ENCODE data around the gene C6orf89.

GRCh38 chr6:36862164-36862847 lies 23.4 kb upstream of the C6orf89 start:
- no peak for TF ChIP-seq POLR2A (IDR thresholded peaks at IDR 0.05)
- TF ChIP-seq EP300 (IDR thresholded peaks at IDR 0.05), result no peak
- no peak for TF ChIP-seq CTCF (IDR thresholded peaks at IDR 0.05)

All from suprapubic skin (tissue), 3 donors.